Skin epidermis (tissue), 12 donors: ENCODE measurements around the gene CCDC85A.

Experiments
- H3K27ac ChIP-seq, 21 experiments: fragments of 200-600 bp; sonication (generic) in 11 of 21; one replicate each; pipeline ENCODE4 v1.5.0; 2020; ENCODE audit warnings: mild to moderate bottlenecking in 3 of 21, inconsistent platforms in 2 of 21, moderate library complexity in 2 of 21
- H3K4me3 ChIP-seq, 7 experiments: fragments of 200-600 bp; sonication (generic) in 2 of 7; one replicate each; pipeline ENCODE4 v1.5.0; 2020; ENCODE audit warnings: inconsistent platforms in 2 of 7, mild to moderate bottlenecking in 2 of 7, moderate library complexity in 1 of 7

CCDC85A gene

DNA sequence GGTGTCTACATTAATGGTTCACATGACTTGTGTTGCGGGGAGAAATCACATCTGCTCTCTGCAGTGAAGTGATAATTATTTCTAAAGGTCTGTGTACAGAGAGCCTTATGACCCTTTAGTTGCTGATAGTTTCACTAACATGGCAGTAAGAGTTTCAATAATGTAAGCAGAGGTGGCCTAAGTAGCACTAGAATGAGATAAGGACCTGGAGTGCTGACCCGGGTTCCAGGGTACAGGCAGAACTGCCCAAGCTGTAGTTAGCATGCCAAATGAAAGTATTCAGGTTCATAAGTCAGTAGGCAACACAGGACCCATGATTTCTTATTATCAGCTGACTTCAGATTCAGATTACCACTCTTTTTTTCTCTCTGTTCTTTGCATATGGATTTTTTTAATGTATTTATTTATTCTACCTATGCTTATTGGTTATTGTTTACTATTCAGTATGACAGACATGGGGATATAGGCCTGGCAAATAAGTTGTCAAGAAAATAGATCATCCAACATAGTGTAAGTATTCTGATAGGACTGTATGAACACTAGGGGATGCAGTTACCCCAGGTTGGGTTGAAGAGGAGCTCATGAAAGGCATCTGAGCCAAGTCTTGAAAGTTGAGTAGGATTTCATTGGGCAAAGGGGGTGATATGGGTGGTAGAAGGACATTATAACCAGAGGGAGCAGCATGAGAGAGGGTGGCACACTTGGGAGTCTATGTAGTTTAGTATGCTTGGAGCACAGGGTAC, 105.2 kb downstream of the CCDC85A start:
- Histone ChIP-seq H3K4me3 (no peak overlapping the region), H3K27ac (no peak overlapping the region)

DNA sequence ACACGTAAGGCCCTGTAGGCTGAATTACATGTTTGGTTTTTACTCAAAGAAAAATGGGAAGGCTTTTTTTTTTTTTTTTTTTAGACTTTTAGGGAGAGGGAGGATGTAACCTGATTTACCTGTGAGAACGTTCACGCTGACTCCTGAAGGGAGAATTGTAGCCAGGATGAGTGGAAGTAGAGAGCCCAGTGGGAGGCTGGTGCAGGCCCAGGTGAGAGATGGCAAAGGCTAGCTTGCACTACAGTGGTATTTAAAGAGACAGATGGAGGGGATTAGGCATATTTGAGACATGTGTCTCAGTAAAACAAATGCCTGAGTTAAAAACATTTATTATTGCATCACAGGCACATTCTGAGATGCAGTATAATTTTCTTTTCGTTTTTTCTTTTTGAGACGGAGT, 107.9 kb downstream of the CCDC85A start:
- H3K4me3 ChIP-seq = no peak overlapping the region
- no peak overlapping the region for H3K27ac ChIP-seq

- no peak overlapping the region for H3K27ac ChIP-seq
- H3K4me3 ChIP-seq = no peak overlapping the region
Observed at GRCh38 chr2:56292951-56293350, 109.2 kb downstream of the CCDC85A start.

DNA sequence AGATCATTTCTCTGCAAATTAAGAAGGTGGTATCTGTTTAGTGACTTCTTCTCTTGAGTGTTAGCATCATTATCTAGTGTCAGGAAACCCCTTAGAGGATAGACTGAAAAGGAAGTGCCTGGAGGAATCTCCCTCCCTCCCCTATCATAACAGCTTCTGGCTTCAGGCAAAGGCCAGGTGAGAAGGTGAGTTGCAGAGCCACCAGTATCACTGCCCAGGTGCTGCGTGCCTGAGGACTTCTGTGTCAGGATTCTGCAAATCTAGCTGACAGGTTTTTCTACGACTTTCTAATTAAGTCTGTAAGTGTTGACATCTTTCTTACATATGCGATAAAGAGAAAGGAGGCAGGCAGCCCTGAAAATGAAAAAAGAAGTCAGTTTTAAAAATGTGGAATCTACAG, 111.9 kb downstream of the CCDC85A start:
- Histone ChIP-seq H3K4me3 (no peak overlapping the region), H3K27ac (no peak overlapping the region)

GRCh38 chr2:56297671-56298070, 113.9 kb downstream of the CCDC85A start:
- no peak overlapping the region for H3K4me3 ChIP-seq
- H3K27ac ChIP-seq = no peak overlapping the region

- H3K27ac ChIP-seq = no peak overlapping the region
- H3K4me3 ChIP-seq = no peak overlapping the region
Observed at GRCh38 chr2:56299171-56299691, 115.4 kb downstream of the CCDC85A start.

- Histone ChIP-seq H3K27ac (no peak overlapping the region), H3K4me3 (no peak overlapping the region)
Observed at GRCh38 chr2:56309626-56310170, 125.9 kb downstream of the CCDC85A start.

DNA sequence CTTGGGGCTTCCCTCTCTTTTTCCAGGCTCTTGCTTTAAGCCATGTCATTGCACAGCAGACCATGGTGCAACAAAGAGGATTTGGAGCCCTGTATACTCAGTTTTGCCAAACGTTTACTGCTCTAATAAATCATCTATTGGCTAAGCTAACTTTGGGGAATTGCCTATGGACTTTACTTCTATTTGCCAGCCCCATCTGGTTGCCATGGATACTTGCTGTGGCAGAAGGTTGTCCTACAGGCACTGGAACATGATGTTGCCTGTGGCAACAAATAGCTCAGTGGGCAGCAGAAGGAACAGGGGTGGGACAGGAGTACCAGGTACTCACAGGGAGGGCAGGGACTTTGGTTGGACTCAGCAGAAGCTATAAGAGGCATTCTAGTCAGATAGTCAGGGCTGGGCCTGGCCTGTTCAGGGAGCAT, 129.7 kb downstream of the CCDC85A start:
- Histone ChIP-seq H3K27ac (no peak overlapping the region), H3K4me3 (no peak overlapping the region)

DNA sequence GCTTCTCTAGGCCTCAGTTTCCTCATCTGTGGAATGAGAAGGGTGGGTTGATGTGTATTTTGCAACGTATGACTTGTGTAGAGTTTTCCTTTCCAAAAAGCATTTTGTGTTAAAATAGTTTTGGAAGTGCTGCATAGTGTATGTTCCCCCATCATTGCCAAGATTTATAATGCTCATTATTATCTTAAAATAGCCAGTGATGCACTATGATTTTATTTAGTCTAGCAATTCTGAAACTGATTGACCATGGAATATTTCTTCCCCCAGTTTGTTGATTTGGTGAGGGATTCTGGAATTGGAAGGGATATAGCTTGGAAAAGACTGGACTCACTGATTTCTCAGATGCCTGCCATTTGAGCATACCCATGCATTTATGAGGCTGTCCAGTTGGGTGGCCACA, 130.6 kb downstream of the CCDC85A start:
- Histone ChIP-seq H3K4me3 (no peak overlapping the region), H3K27ac (no peak overlapping the region)

DNA sequence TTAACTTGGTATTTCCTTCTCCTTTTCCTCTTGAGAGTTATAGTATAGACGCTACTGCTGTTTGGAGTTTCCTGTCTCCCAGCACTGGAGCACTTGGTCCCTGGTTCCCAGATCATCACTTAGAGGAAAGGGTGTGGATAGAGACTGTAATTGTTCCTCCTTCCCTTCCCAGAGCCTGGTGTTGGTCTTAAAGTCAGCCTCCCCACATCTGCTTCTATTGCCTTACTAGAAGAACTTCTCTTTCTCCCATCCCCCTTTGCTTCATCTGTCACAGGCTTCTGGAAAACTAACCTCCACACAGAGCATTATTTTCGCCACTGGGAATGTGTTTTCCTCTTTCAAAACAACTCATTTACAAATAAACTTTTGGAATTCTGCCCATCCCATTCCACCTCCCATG, 131.0 kb downstream of the CCDC85A start:
- H3K27ac ChIP-seq = no peak overlapping the region
- H3K4me3 ChIP-seq = no peak overlapping the region

DNA sequence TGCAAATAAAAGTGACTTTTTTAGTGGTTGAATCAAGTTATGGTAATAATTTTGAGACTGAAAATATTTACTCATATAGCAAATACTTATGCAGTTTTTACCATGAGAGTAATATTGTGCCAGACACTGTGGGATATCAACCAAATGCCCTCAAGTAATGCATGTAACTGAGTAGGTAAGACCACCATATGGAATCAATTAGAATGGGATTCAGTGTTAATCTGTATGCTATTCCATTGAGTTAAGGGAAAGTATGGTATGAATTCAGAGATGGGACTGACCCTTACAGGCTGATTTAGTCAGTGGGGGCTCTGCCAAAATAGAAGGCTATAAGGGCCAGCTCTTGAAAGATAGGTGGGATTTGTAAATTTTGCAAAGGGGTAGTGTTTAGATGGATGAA, 131.6 kb downstream of the CCDC85A start:
- H3K27ac ChIP-seq = no peak overlapping the region

DNA sequence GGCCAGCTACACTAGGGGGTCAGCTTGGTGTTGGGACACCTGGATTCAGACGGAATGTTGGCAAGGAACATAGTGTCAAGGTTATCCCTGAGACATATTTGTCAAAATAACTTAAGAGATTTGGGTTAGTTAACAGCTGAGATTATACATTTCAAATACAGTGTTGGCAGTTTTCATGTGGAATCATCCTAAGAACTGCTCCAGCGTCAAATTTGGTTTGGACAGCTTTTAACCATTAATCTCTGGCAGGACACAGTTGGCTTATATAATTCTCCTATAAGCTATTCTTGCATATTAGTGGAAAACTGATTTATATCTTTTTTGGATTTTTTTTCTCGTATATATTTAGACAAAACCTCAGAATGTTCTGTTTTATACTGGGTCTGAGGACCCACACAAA, 132.2 kb downstream of the CCDC85A start:
- no peak overlapping the region for H3K4me3 ChIP-seq
- no peak overlapping the region for H3K27ac ChIP-seq

More for the DNA sequence above, 131.6 kb downstream of the CCDC85A start:
- H3K4me3 ChIP-seq = no peak overlapping the region

DNA sequence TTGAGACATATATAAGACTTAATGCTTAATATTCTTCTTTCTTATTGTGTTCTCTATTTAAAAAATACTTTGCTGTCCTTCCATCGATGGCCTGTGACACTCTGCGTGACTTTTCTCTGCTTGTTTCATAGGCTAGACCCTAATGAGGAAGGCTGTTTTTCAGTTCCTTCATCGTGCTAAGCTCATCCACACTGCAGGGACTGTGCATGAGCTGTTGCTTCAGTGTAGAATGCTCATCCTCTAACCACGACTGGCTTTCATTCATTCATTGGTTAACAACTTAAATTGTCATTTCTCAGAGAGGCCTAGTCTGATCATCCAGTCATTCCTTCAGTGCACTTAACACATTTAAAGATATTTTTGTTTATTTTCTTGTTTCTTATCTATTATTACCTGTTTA, 134.4 kb downstream of the CCDC85A start:
- Histone ChIP-seq H3K4me3 (no peak overlapping the region), H3K27ac (no peak overlapping the region)

DNA sequence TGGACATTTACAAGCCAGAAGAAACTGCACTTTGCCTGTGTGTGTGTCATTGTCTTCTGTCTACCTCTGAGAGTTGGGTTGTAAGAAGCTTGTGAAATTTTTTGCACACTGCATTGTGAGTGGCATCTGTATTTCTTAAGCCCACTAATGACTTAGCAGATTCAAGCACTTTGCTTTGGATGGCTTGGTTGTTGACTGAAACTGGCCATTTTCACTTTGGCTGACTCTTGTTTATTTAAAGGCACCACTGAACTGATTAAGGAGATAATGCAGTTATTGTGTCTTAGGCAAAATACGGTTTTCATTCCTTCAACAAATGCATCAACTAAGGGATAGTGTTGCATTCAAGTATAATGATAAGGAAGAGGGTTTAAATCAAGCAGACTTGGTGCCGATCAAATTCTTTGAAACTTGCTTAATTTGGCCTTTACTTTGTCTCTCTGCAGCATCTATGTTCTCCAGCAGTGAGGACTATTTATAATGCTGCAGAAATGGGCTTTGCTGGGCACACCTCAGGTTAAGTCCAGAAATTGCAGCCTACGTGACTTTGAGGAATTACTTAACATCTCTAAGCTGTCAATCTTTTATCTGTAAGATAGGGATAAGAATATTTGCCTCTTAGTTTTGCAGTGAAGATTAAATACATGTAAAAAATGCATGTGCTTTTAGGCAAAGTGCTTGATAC, 142.0 kb downstream of the CCDC85A start:
- Histone ChIP-seq H3K4me3 (no peak overlapping the region), H3K27ac (no peak overlapping the region)

- H3K27ac ChIP-seq = no peak overlapping the region
Observed at GRCh38 chr2:56326346-56326741, 142.6 kb downstream of the CCDC85A start.

GRCh38 chr2:56331810-56332209, 148.0 kb downstream of the CCDC85A start:
- Histone ChIP-seq H3K27ac (no peak overlapping the region), H3K4me3 (no peak overlapping the region)

More at GRCh38 chr2:56326346-56326741, 142.6 kb downstream of the CCDC85A start:
- H3K4me3 ChIP-seq = no peak overlapping the region

- Histone ChIP-seq H3K27ac (peak overlapping the region in 1 of 21 experiments; percentile 5), H3K4me3 (no peak overlapping the region)
Observed at GRCh38 chr2:56333812-56334485, 150.2 kb downstream of the CCDC85A start.

GRCh38 chr2:56334622-56335021, 150.8 kb downstream of the CCDC85A start:
- no peak overlapping the region for H3K4me3 ChIP-seq
- peak overlapping the region in 1 of 21 experiments; percentile 7 for H3K27ac ChIP-seq

DNA sequence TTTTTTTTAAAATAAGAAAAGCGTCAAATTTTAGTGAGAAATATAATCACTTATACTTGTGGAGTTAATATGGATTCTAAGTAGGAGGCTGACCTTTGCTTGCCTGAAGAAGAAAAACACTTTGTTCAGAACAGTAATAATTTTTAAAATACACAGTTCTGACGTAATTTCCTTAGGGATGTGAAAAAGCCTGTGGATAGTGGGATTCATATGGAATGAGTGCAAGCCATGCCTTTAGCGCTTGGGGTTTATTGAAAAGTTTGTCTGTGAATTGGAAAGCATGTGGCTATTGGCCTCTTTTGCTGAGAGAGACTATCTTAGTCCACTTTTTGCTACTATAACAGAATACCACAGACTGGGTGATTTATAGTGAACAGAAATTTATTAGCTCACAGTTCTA, 151.3 kb downstream of the CCDC85A start:
- H3K4me3 ChIP-seq = no peak overlapping the region
- H3K27ac ChIP-seq = no peak overlapping the region

- Histone ChIP-seq H3K27ac (no peak overlapping the region), H3K4me3 (no peak overlapping the region)
Observed at GRCh38 chr2:56337342-56337741, 153.6 kb downstream of the CCDC85A start.
